T-helper 1 cell treated with Interleukin-12 subunit alpha and Interleukin-12 subunit beta and Interleukin-4 antibody, amounts not matched to agents 30 μg/mL and 1 μg/mL, for 36 hours (primary cell): Measurements from ENCODE around the gene SOX1.

Source experiments
- H3K27ac Mint-ChIP-seq: one replicate; pipeline ENCODE4 v1.8.0; 2021; ENCODE audit warnings: mild to moderate bottlenecking, mixed read lengths
- H3K27me3 Mint-ChIP-seq: one replicate; pipeline ENCODE4 v1.8.0; 2021; ENCODE audit warnings: low read depth, mixed read lengths
- H3K36me3 Mint-ChIP-seq: one replicate; pipeline ENCODE4 v1.8.0; 2021; ENCODE audit warnings: low read depth, mixed read lengths
- H3K4me1 Mint-ChIP-seq: one replicate; pipeline ENCODE4 v1.8.0; 2021; ENCODE audit warnings: low read depth, mixed read lengths
- H3K4me3 Mint-ChIP-seq: one replicate; pipeline ENCODE4 v1.8.0; 2021; ENCODE audit warnings: mild to moderate bottlenecking, moderate library complexity, mixed read lengths
- H3K9me3 Mint-ChIP-seq: one replicate; pipeline ENCODE4 v1.8.0; 2021; ENCODE audit warnings: mixed read lengths

SOX1 gene

DNA sequence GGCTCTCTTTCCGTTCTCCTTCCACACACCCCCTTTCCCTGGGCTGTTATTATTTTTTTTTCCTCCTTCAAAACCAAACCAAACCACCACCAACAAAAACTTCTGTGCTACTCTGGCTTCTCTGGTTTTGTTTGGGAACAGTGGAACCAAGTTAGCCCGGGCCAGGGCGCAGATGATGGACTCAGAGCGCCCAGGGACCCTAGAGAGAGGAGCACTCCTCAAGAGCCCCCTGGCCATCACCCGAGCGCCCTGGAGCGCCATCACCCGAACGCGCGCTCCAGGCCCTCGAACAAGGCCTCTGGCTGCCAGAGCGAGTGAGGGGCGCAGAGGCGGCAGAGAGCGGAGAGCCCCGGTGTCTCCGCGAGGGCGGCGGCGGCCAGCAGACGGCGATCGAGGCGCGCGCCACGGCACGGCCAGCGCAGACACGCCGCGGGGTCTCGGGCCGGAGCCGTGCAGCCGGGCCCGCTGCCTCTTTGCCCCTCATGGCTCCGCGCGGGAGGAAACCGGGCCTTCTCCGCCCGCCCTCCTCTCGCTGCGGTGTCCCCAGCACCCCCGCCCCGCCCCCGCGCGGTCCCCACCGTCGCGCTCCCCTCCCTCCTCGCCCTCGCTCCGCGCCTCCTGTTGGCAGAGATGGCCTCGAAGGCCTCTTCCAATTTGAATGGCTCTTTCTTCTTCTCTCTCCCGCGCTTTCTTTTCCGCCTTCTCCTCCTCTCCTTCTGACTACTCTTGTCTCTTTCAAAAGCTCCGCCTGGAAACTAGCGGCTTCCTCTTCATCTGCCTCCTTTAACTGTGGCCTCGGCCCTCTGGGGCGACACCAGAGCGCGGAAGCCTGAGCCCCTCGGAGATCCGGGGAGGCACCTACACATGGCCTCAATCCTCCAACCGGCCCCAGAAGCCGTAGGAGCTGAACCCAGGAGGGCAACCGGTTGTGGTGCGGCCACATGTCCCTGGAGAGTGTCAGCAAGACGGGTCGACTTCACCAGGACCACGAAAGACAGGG is 4.1 kb upstream of the SOX1 start:
- H3K4me3 Mint-ChIP-seq, result peak overlapping the region; percentile 42
- H3K36me3 Mint-ChIP-seq, result peaks cover 2% of the 10 kb centered on the region

DNA sequence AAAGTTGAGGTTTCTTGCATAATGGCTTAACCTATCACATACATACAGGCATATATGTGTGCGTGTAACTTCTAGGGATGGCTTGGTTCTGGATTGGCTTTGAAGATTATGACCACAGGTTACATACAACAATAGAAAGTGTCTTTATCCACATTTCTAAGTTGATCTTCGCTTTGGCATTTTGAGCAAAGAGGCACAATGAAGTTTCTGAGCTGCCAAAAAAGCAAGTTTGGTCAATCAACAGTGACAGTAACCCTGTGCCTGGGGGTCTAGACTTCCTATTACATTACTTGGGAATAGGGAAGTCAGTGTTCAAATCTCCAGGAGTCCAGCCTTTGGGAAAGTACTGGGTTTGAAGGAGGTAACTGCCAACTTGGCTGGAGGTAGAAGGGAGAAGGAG is 3.1 kb upstream of the SOX1 start:
- H3K36me3 Mint-ChIP-seq, result peaks cover 2% of the 10 kb centered on the region
- peaks cover 67% of the 10 kb centered on the region for H3K27me3 Mint-ChIP-seq
- peaks cover under 1% of the 10 kb centered on the region for H3K4me1 Mint-ChIP-seq
- no peak overlapping the region for H3K27ac Mint-ChIP-seq
- peaks cover under 1% of the 10 kb centered on the region for H3K9me3 Mint-ChIP-seq
- H3K4me3 Mint-ChIP-seq, result no peak overlapping the region

More for the DNA sequence above, 4.1 kb upstream of the SOX1 start:
- Mint-ChIP-seq H3K27ac (peak overlapping the region; percentile 38), H3K9me3 (no peaks in the 10 kb centered on the region), H3K4me1 (no peaks in the 10 kb centered on the region), H3K27me3 (peaks cover 75% of the 10 kb centered on the region)

- peaks cover 2% of the 10 kb centered on the region for H3K4me1 Mint-ChIP-seq
- H3K36me3 Mint-ChIP-seq, result peaks cover 4% of the 10 kb centered on the region
- H3K4me3 Mint-ChIP-seq, result no peak overlapping the region
- H3K27ac Mint-ChIP-seq, result no peak overlapping the region
- H3K27me3 Mint-ChIP-seq, result peaks cover 67% of the 10 kb centered on the region
- peaks cover 5% of the 10 kb centered on the region for H3K9me3 Mint-ChIP-seq
Measured at GRCh38 chr13:112064222-112064621, 2.7 kb upstream of the SOX1 start.

DNA sequence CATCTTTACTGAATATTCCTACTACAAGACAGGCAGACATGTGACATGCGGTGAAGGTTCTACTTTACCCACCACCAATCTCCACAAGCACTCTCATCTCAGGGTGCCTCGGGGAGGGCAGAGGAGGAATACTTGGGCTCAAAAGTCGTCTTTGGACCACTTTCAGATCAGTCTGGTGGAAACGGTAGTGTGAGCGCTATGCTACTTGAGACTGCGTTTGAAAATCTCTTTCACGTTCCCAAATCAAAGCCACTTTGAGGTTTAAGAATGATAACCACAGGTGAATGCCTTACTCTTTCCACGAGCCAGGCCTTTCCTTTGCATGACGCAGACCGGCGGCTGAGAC is 1.5 kb upstream of the SOX1 start:
- Mint-ChIP-seq H3K4me1 (peaks cover 6% of the 10 kb centered on the region), H3K4me3 (no peak overlapping the region), H3K27me3 (peaks cover 67% of the 10 kb centered on the region), H3K36me3 (peaks cover 4% of the 10 kb centered on the region), H3K27ac (peak overlapping the region; percentile 79), H3K9me3 (peaks cover 10% of the 10 kb centered on the region)

- peaks cover 10% of the 10 kb centered on the region for H3K9me3 Mint-ChIP-seq
Measured at GRCh38 chr13:112065867-112066623, 904 bp upstream of the SOX1 start.

GRCh38 chr13:112066624-112067004 is 335 bp upstream of the SOX1 start:
- Mint-ChIP-seq H3K27me3 (peaks cover 75% of the 10 kb centered on the region), H3K27ac (no peak overlapping the region), H3K4me3 (no peak overlapping the region)

More at GRCh38 chr13:112065867-112066623, 904 bp upstream of the SOX1 start:
- Mint-ChIP-seq H3K27me3 (peaks cover 69% of the 10 kb centered on the region), H3K27ac (peak overlapping the region; percentile 79), H3K36me3 (peaks cover 4% of the 10 kb centered on the region), H3K4me1 (peaks cover 7% of the 10 kb centered on the region), H3K4me3 (no peak overlapping the region)

DNA sequence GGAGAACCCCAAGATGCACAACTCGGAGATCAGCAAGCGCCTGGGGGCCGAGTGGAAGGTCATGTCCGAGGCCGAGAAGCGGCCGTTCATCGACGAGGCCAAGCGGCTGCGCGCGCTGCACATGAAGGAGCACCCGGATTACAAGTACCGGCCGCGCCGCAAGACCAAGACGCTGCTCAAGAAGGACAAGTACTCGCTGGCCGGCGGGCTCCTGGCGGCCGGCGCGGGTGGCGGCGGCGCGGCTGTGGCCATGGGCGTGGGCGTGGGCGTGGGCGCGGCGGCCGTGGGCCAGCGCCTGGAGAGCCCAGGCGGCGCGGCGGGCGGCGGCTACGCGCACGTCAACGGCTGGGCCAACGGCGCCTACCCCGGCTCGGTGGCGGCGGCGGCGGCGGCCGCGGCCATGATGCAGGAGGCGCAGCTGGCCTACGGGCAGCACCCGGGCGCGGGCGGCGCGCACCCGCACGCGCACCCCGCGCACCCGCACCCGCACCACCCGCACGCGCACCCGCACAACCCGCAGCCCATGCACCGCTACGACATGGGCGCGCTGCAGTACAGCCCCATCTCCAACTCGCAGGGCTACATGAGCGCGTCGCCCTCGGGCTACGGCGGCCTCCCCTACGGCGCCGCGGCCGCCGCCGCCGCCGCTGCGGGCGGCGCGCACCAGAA is 1.1 kb downstream of the SOX1 start:
- H3K9me3 Mint-ChIP-seq, result peaks cover 14% of the 10 kb centered on the region
- H3K4me3 Mint-ChIP-seq, result no peak overlapping the region
- no peak overlapping the region for H3K27ac Mint-ChIP-seq
- peaks cover 68% of the 10 kb centered on the region for H3K27me3 Mint-ChIP-seq
- H3K4me1 Mint-ChIP-seq, result peaks cover 7% of the 10 kb centered on the region
- H3K36me3 Mint-ChIP-seq, result peaks cover 7% of the 10 kb centered on the region

More at GRCh38 chr13:112066624-112067004, 335 bp upstream of the SOX1 start:
- H3K4me1 Mint-ChIP-seq, result peaks cover 7% of the 10 kb centered on the region
- H3K36me3 Mint-ChIP-seq, result peaks cover 5% of the 10 kb centered on the region
- peaks cover 10% of the 10 kb centered on the region for H3K9me3 Mint-ChIP-seq

GRCh38 chr13:112068540-112069060 is 1.7 kb downstream of the SOX1 start:
- Mint-ChIP-seq H3K4me1 (peaks cover 7% of the 10 kb centered on the region), H3K27me3 (peaks cover 64% of the 10 kb centered on the region), H3K9me3 (peaks cover 14% of the 10 kb centered on the region), H3K4me3 (peak overlapping the region; percentile 7), H3K27ac (peak overlapping the region; percentile 75), H3K36me3 (peaks cover 6% of the 10 kb centered on the region)

- peaks cover 6% of the 10 kb centered on the region for H3K36me3 Mint-ChIP-seq
- H3K9me3 Mint-ChIP-seq, result peaks cover 14% of the 10 kb centered on the region
- H3K27me3 Mint-ChIP-seq, result peaks cover 64% of the 10 kb centered on the region
- peaks cover 7% of the 10 kb centered on the region for H3K4me1 Mint-ChIP-seq
- H3K4me3 Mint-ChIP-seq, result peak overlapping the region; percentile 7
- H3K27ac Mint-ChIP-seq, result peak overlapping the region; percentile 75
Measured at GRCh38 chr13:112069061-112069844, 2.3 kb downstream of the SOX1 start.

DNA sequence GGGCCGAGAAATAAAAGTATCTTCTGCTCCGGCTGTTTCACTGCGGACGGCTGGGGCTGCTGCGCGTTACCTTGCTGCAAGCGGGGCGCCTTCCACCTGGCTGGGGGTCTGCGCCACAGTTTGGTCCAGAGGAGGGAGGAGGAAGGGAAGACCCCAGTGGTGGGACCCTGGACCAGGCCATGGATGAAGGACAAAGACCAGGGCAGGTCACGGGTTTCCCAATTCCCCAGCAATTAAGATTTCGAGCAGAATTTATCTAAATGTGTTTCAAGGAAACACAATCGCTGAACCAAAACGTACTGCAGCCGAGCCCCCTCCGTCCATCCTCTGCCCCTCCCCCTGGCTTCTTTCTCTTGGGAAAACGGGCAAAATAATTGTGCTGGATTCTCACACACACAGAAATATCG is 2.9 kb downstream of the SOX1 start:
- peak overlapping the region; percentile 58 for H3K27ac Mint-ChIP-seq
- H3K36me3 Mint-ChIP-seq, result peaks cover 6% of the 10 kb centered on the region
- peaks cover 14% of the 10 kb centered on the region for H3K9me3 Mint-ChIP-seq
- H3K27me3 Mint-ChIP-seq, result peaks cover 64% of the 10 kb centered on the region
- no peak overlapping the region for H3K4me3 Mint-ChIP-seq
- peaks cover 7% of the 10 kb centered on the region for H3K4me1 Mint-ChIP-seq

DNA sequence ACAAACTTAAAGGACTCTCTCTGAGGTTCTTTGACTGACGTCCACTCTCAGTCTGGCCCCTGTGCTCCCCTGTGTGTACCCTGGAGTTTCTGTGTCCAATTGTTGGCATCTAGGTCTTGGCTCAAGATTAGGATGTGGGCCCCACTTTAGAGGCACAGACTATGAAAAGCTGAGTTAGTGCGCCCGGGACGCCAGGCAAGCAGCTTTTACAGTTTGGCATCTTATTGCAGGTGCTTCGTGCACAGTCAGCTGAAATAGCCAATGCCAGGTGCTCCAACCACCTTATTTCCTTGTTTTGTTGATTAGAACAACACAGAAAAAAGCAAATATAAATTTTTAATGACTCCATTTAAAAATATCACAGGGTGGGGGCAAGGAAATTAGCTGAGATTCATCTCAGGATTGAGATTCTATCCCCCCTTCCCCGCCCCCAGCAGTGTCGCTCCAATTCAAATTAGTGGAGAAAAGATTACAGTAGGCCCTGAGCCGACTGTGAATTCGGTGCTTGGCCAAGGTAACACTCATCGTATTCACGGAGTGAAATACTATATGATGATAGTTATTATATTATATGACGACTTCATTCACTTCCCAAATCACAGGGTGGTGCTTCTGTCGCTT is 4.3 kb downstream of the SOX1 start:
- Mint-ChIP-seq H3K36me3 (peaks cover 6% of the 10 kb centered on the region), H3K4me3 (no peak overlapping the region), H3K9me3 (peaks cover 14% of the 10 kb centered on the region), H3K27me3 (peaks cover 64% of the 10 kb centered on the region), H3K27ac (peak overlapping the region; percentile 70), H3K4me1 (peaks cover 7% of the 10 kb centered on the region)

- Mint-ChIP-seq H3K4me1 (peaks cover 7% of the 10 kb centered on the region), H3K4me3 (no peak overlapping the region), H3K9me3 (peaks cover 14% of the 10 kb centered on the region), H3K27ac (peak overlapping the region; percentile 70), H3K27me3 (peaks cover 69% of the 10 kb centered on the region), H3K36me3 (peaks cover 6% of the 10 kb centered on the region)
Measured at GRCh38 chr13:112071723-112072533, 5.0 kb downstream of the SOX1 start.
